Measurements from ENCODE around the gene MLLT1. TPM values are rescaled to one million over a fixed set of nuclear protein-coding genes. Genes with fewer than 3 reads are reported as not detected.

Gene MLLT1
- total RNA-seq, 1 donor from 2014 or later, result 65.8 TPM

- peaks cover 9% of the 10 kb centered on the region for H3K36me3 Mint-ChIP-seq (ENCODE audit: unreplicated experiment)
- DNase-seq (ENCODE audit: extremely low spot score, unreplicated experiment), result no peak
- peaks cover 77% of the 10 kb centered on the region for H3K4me1 Mint-ChIP-seq (ENCODE audit: unreplicated experiment)
- H3K27me3 Mint-ChIP-seq (ENCODE audit: unreplicated experiment), result no peaks in the 10 kb centered on the region
- H3K4me3 Mint-ChIP-seq (ENCODE audit: unreplicated experiment), result no peak overlapping the region
- H3K27ac Mint-ChIP-seq (ENCODE audit: unreplicated experiment), result peak overlapping the region; percentile 97
- no peaks in the 10 kb centered on the region for H3K9me3 Mint-ChIP-seq (ENCODE audit: unreplicated experiment)
- TF ChIP-seq CTCF (IDR thresholded peaks at IDR 0.05), result no peak
These were observed 5.0 kb downstream of the MLLT1 start for GRCh38 chr19:6274756-6275155.

DNA sequence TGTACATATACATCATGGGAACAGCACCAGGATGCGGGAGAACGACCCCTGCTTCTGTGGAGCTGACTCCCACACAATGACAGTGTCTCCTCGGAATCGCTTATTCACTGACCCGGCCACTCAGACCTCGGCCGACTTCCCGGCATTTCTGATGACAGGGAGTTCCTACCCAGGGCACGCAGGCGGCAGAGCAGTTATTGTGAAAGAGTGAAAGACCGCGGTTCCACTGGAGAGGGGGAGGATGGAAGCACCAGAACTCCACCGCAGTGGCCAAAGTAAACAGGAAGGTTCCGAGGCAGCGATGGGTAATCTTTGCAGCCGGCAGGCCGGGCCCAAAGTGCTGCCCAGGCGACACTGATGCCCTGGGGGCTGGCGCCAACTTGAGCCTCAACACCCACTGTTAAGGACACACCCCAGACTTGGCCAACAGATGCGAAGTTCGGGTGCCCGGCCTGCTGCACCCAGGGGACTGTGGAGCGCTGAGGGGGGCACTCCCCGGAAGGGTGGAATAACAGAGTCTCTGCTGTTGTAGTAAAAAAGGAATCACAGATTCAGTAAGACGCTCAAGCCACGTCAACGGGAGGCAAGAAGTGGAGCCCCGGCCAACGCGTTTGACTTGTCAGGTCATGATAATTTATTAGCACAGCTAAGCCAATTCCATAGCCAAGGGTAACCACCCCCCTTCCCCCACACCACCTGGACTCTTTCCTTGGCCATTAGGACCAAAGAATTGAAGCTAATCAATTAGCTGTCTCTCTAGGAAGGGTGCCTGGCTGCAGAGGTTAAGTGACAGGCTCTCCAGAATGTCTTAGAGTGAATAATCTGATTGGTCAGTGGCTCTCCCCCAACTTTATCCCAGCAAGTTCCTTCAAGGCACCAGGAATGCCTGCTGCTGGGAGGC, 5.8 kb downstream of the MLLT1 start:
- peak overlapping the region; percentile 97 for H3K27ac Mint-ChIP-seq (ENCODE audit: unreplicated experiment)
- H3K9me3 Mint-ChIP-seq (ENCODE audit: unreplicated experiment), result no peaks in the 10 kb centered on the region
- no peaks in the 10 kb centered on the region for H3K27me3 Mint-ChIP-seq (ENCODE audit: unreplicated experiment)
- TF ChIP-seq CTCF (IDR thresholded peaks at IDR 0.05), result no peak
- peak overlapping the region; percentile 69 for H3K4me3 Mint-ChIP-seq (ENCODE audit: unreplicated experiment)
- H3K4me1 Mint-ChIP-seq (ENCODE audit: unreplicated experiment), result peaks cover 76% of the 10 kb centered on the region
- DNase-seq (ENCODE audit: extremely low spot score, unreplicated experiment), result no peak
- H3K36me3 Mint-ChIP-seq (ENCODE audit: unreplicated experiment), result peaks cover 12% of the 10 kb centered on the region

GRCh38 chr19:6272913-6273600, 6.7 kb downstream of the MLLT1 start:
- TF ChIP-seq CTCF (IDR thresholded peaks at IDR 0.05), result no peak
- Mint-ChIP-seq H3K4me3 (ENCODE audit: unreplicated experiment) (peak overlapping the region; percentile 69), H3K27ac (ENCODE audit: unreplicated experiment) (peak overlapping the region; percentile 97), H3K36me3 (ENCODE audit: unreplicated experiment) (peaks cover 15% of the 10 kb centered on the region), H3K27me3 (ENCODE audit: unreplicated experiment) (no peaks in the 10 kb centered on the region), H3K4me1 (ENCODE audit: unreplicated experiment) (peaks cover 67% of the 10 kb centered on the region), H3K9me3 (ENCODE audit: unreplicated experiment) (no peaks in the 10 kb centered on the region)
- DNase-seq (ENCODE audit: extremely low spot score, unreplicated experiment), result no peak

DNA sequence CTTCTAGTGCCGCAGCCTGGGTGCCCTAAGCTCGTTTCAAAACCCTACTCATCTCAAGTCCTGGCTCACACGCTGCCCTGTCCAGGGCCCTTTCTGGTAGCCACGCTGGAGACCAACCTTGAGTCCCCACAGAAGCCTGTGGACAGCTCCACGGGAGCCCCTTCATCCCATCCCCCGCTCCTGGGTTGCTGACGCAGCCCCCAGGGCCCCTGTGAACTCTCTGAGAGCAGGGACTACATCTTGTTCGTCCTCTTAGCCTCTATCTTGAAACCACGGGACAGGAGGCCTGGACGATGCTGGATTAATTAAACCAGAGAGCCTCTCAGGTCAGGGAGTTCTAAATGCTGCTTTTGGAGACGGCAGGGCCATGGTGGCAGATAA, 7.4 kb downstream of the MLLT1 start:
- DNase-seq (ENCODE audit: extremely low spot score, unreplicated experiment), result no peak
- H3K9me3 Mint-ChIP-seq (ENCODE audit: unreplicated experiment), result no peaks in the 10 kb centered on the region
- H3K27ac Mint-ChIP-seq (ENCODE audit: unreplicated experiment), result peak overlapping the region; percentile 97
- H3K36me3 Mint-ChIP-seq (ENCODE audit: unreplicated experiment), result peaks cover 15% of the 10 kb centered on the region
- peak overlapping the region; percentile 41 for H3K4me3 Mint-ChIP-seq (ENCODE audit: unreplicated experiment)
- TF ChIP-seq CTCF (IDR thresholded peaks at IDR 0.05), result no peak
- no peaks in the 10 kb centered on the region for H3K27me3 Mint-ChIP-seq (ENCODE audit: unreplicated experiment)
- peaks cover 60% of the 10 kb centered on the region for H3K4me1 Mint-ChIP-seq (ENCODE audit: unreplicated experiment)

All from osteocyte (in vitro differentiated cells).